Measurements from ENCODE around the gene TMEM50A.

The TMEM50A gene

GRCh38 chr1:25338986-25339385, 852 bp downstream of the TMEM50A start:
- Histone ChIP-seq H3K4me3 (ENCODE audit: low read depth in 1 of 2, low read length in 2 of 2) (peak overlapping the region; percentile 86 to 89), H3K36me3 (ENCODE audit: control insufficient read depth in 1 of 2, insufficient read depth in 2 of 2, low read length in 2 of 2) (peaks cover 5 to 6% of the 10 kb centered on the region in 2 donors), H3K27ac (ENCODE audit: low read length) (peak overlapping the region; percentile 91)

GRCh38 chr1:25341746-25342145, 3.6 kb downstream of the TMEM50A start:
- H3K36me3 ChIP-seq (ENCODE audit: control insufficient read depth in 1 of 2, insufficient read depth in 2 of 2, low read length in 2 of 2) = peaks cover 5 to 10% of the 10 kb centered on the region in 2 donors
- H3K4me1 ChIP-seq (ENCODE audit: control insufficient read depth in 1 of 2, insufficient read depth in 2 of 2, low read length in 2 of 2) = peaks cover 14 to 18% of the 10 kb centered on the region in 2 donors
- H3K9me3 ChIP-seq (ENCODE audit: control insufficient read depth in 1 of 2, low read length in 2 of 2) = no peaks in the 10 kb centered on the region
- H3K4me3 ChIP-seq (ENCODE audit: low read depth in 1 of 2, low read length in 2 of 2) = no peak overlapping the region
- no peaks in the 10 kb centered on the region for H3K27me3 ChIP-seq (ENCODE audit: low read depth, low read length)
- no peak overlapping the region for H3K27ac ChIP-seq (ENCODE audit: low read length)

More at GRCh38 chr1:25338986-25339385, 852 bp downstream of the TMEM50A start:
- Histone ChIP-seq H3K4me1 (ENCODE audit: control insufficient read depth in 1 of 2, insufficient read depth in 2 of 2, low read length in 2 of 2) (peaks cover 14 to 18% of the 10 kb centered on the region in 2 donors), H3K9me3 (ENCODE audit: control insufficient read depth in 1 of 2, low read length in 2 of 2) (no peaks in the 10 kb centered on the region), H3K27me3 (ENCODE audit: low read depth, low read length) (no peaks in the 10 kb centered on the region)

- peaks cover 5 to 10% of the 10 kb centered on the region in 2 donors for H3K36me3 ChIP-seq (ENCODE audit: control insufficient read depth in 1 of 2, insufficient read depth in 2 of 2, low read length in 2 of 2)
- H3K27me3 ChIP-seq (ENCODE audit: low read depth, low read length) = no peaks in the 10 kb centered on the region
- H3K9me3 ChIP-seq (ENCODE audit: control insufficient read depth in 1 of 2, low read length in 2 of 2) = no peaks in the 10 kb centered on the region
- H3K27ac ChIP-seq (ENCODE audit: low read length) = no peak overlapping the region
- no peak overlapping the region for H3K4me3 ChIP-seq (ENCODE audit: low read depth in 1 of 2, low read length in 2 of 2)
- H3K4me1 ChIP-seq (ENCODE audit: control insufficient read depth in 1 of 2, insufficient read depth in 2 of 2, low read length in 2 of 2) = peaks cover 14 to 18% of the 10 kb centered on the region in 2 donors
Observed at GRCh38 chr1:25342846-25343245, 4.7 kb downstream of the TMEM50A start.

- Histone ChIP-seq H3K36me3 (ENCODE audit: control insufficient read depth in 1 of 2, insufficient read depth in 2 of 2, low read length in 2 of 2) (peaks cover 4 to 5% of the 10 kb centered on the region in 2 donors), H3K27ac (ENCODE audit: low read length) (no peak overlapping the region), H3K4me1 (ENCODE audit: control insufficient read depth in 1 of 2, insufficient read depth in 2 of 2, low read length in 2 of 2) (peaks cover 14 to 18% of the 10 kb centered on the region in 2 donors), H3K27me3 (ENCODE audit: low read depth, low read length) (no peaks in the 10 kb centered on the region), H3K9me3 (ENCODE audit: control insufficient read depth in 1 of 2, low read length in 2 of 2) (no peaks in the 10 kb centered on the region), H3K4me3 (ENCODE audit: low read depth in 1 of 2, low read length in 2 of 2) (no peak overlapping the region)
Observed at GRCh38 chr1:25343872-25344271, 5.7 kb downstream of the TMEM50A start.

- Histone ChIP-seq H3K27ac (ENCODE audit: low read length) (no peak overlapping the region), H3K4me1 (ENCODE audit: control insufficient read depth in 1 of 2, insufficient read depth in 2 of 2, low read length in 2 of 2) (no peaks in the 10 kb centered on the region), H3K9me3 (ENCODE audit: control insufficient read depth in 1 of 2, low read length in 2 of 2) (no peaks in the 10 kb centered on the region), H3K4me3 (ENCODE audit: low read depth in 1 of 2, low read length in 2 of 2) (no peak overlapping the region), H3K27me3 (ENCODE audit: low read depth, low read length) (no peaks in the 10 kb centered on the region), H3K36me3 (ENCODE audit: control insufficient read depth in 1 of 2, insufficient read depth in 2 of 2, low read length in 2 of 2) (peaks cover 8 to 10% of the 10 kb centered on the region in 2 donors)
Observed at GRCh38 chr1:25347556-25347955, 9.4 kb downstream of the TMEM50A start.

GRCh38 chr1:25349606-25350005, 11.5 kb downstream of the TMEM50A start:
- Histone ChIP-seq H3K36me3 (ENCODE audit: control insufficient read depth in 1 of 2, insufficient read depth in 2 of 2, low read length in 2 of 2) (peaks cover 17 to 23% of the 10 kb centered on the region in 2 donors), H3K27ac (ENCODE audit: low read length) (no peak overlapping the region), H3K4me1 (ENCODE audit: control insufficient read depth in 1 of 2, insufficient read depth in 2 of 2, low read length in 2 of 2) (no peaks in the 10 kb centered on the region), H3K27me3 (ENCODE audit: low read depth, low read length) (no peaks in the 10 kb centered on the region), H3K4me3 (ENCODE audit: low read depth in 1 of 2, low read length in 2 of 2) (no peak overlapping the region), H3K9me3 (ENCODE audit: control insufficient read depth in 1 of 2, low read length in 2 of 2) (no peaks in the 10 kb centered on the region)

GRCh38 chr1:25355841-25356395, 17.8 kb downstream of the TMEM50A start:
- Histone ChIP-seq H3K4me1 (ENCODE audit: control insufficient read depth in 1 of 2, insufficient read depth in 2 of 2, low read length in 2 of 2) (no peaks in the 10 kb centered on the region), H3K9me3 (ENCODE audit: control insufficient read depth in 1 of 2, low read length in 2 of 2) (no peaks in the 10 kb centered on the region), H3K36me3 (ENCODE audit: control insufficient read depth in 1 of 2, insufficient read depth in 2 of 2, low read length in 2 of 2) (peaks cover 38 to 61% of the 10 kb centered on the region in 2 donors), H3K27me3 (ENCODE audit: low read depth, low read length) (no peaks in the 10 kb centered on the region), H3K27ac (ENCODE audit: low read length) (no peak overlapping the region), H3K4me3 (ENCODE audit: low read depth in 1 of 2, low read length in 2 of 2) (no peak overlapping the region)

- Histone ChIP-seq H3K9me3 (ENCODE audit: control insufficient read depth in 1 of 2, low read length in 2 of 2) (no peaks in the 10 kb centered on the region), H3K27ac (ENCODE audit: low read length) (no peak overlapping the region), H3K4me3 (ENCODE audit: low read depth in 1 of 2, low read length in 2 of 2) (no peak overlapping the region), H3K36me3 (ENCODE audit: control insufficient read depth in 1 of 2, insufficient read depth in 2 of 2, low read length in 2 of 2) (peaks cover 41 to 66% of the 10 kb centered on the region in 2 donors), H3K27me3 (ENCODE audit: low read depth, low read length) (no peaks in the 10 kb centered on the region), H3K4me1 (ENCODE audit: control insufficient read depth in 1 of 2, insufficient read depth in 2 of 2, low read length in 2 of 2) (no peaks in the 10 kb centered on the region)
Observed at GRCh38 chr1:25356441-25356840, 18.3 kb downstream of the TMEM50A start.

- no peaks in the 10 kb centered on the region for H3K27me3 ChIP-seq (ENCODE audit: low read depth, low read length)
- no peak overlapping the region for H3K4me3 ChIP-seq (ENCODE audit: low read depth in 1 of 2, low read length in 2 of 2)
- no peaks in the 10 kb centered on the region for H3K4me1 ChIP-seq (ENCODE audit: control insufficient read depth in 1 of 2, insufficient read depth in 2 of 2, low read length in 2 of 2)
- H3K9me3 ChIP-seq (ENCODE audit: control insufficient read depth in 1 of 2, low read length in 2 of 2) = no peaks in the 10 kb centered on the region
- H3K36me3 ChIP-seq (ENCODE audit: control insufficient read depth in 1 of 2, insufficient read depth in 2 of 2, low read length in 2 of 2) = peaks cover 44 to 70% of the 10 kb centered on the region in 2 donors
- H3K27ac ChIP-seq (ENCODE audit: low read length) = no peak overlapping the region
Observed at GRCh38 chr1:25356848-25357247, 18.7 kb downstream of the TMEM50A start.

GRCh38 chr1:25360596-25361581, 22.8 kb downstream of the TMEM50A start:
- H3K4me3 ChIP-seq (ENCODE audit: low read depth in 1 of 2, low read length in 2 of 2) = no peak overlapping the region
- H3K27ac ChIP-seq (ENCODE audit: low read length) = peak overlapping the region; percentile 22
- H3K27me3 ChIP-seq (ENCODE audit: low read depth, low read length) = no peaks in the 10 kb centered on the region
- H3K36me3 ChIP-seq (ENCODE audit: control insufficient read depth in 1 of 2, insufficient read depth in 2 of 2, low read length in 2 of 2) = peaks cover 25 to 45% of the 10 kb centered on the region in 2 donors
- H3K9me3 ChIP-seq (ENCODE audit: control insufficient read depth in 1 of 2, low read length in 2 of 2) = no peaks in the 10 kb centered on the region
- H3K4me1 ChIP-seq (ENCODE audit: control insufficient read depth in 1 of 2, insufficient read depth in 2 of 2, low read length in 2 of 2) = no peaks in the 10 kb centered on the region

GRCh38 chr1:25361901-25362300, 23.8 kb downstream of the TMEM50A start:
- Histone ChIP-seq H3K36me3 (ENCODE audit: control insufficient read depth in 1 of 2, insufficient read depth in 2 of 2, low read length in 2 of 2) (peaks cover 18 to 39% of the 10 kb centered on the region in 2 donors), H3K27ac (ENCODE audit: low read length) (no peak overlapping the region)

More at GRCh38 chr1:25361901-25362300, 23.8 kb downstream of the TMEM50A start:
- Histone ChIP-seq H3K4me3 (ENCODE audit: low read depth in 1 of 2, low read length in 2 of 2) (no peak overlapping the region), H3K4me1 (ENCODE audit: control insufficient read depth in 1 of 2, insufficient read depth in 2 of 2, low read length in 2 of 2) (no peaks in the 10 kb centered on the region), H3K27me3 (ENCODE audit: low read depth, low read length) (no peaks in the 10 kb centered on the region), H3K9me3 (ENCODE audit: control insufficient read depth in 1 of 2, low read length in 2 of 2) (no peaks in the 10 kb centered on the region)
